WTC11 (cell line): ENCODE measurements around the gene USP34. TPM values are rescaled to one million over a fixed set of nuclear protein-coding genes. Genes with fewer than 3 reads are reported as not detected.

ENCODE experiments used
- ATAC-seq: fragments of 200-7000 bp; cut with Tn5 transposase; 2 replicates; pipeline ENCODE4 v1.10.0; 2021; ENCODE audit warnings: mild to moderate bottlenecking, moderate library complexity
- CTCF ChIA-PET: fragments of 300-600 bp; sonication (Branson Sonifier 250); formaldehyde crosslinking; loops from one replicate; lab custom pipeline; 2021; ENCODE audit warnings: antibody characterized with exemption; lab: Charles Lee
- POLR2A ChIA-PET: fragments of 350-600 bp; sonication (Branson Sonifier 250); formaldehyde crosslinking; loops from one replicate; lab custom pipeline; 2021; ENCODE audit warnings: antibody characterized with exemption; lab: Charles Lee
- DNase-seq: peaks from one replicate; pipeline ENCODE4 v3.0.0; 2021; ENCODE audit warnings: low spot score
- H3K27ac Mint-ChIP-seq: 2 replicates; pipeline ENCODE4 v1.8.0; 2021; ENCODE audit warnings: mixed read lengths
- H3K27me3 Mint-ChIP-seq: 2 replicates; pipeline ENCODE4 v1.8.0; 2021; ENCODE audit warnings: low read depth, mild to moderate bottlenecking, moderate library complexity, mixed read lengths
- H3K36me3 Mint-ChIP-seq: 2 replicates; pipeline ENCODE4 v1.8.0; 2021; ENCODE audit warnings: mixed read lengths
- H3K4me1 Mint-ChIP-seq: 2 replicates; pipeline ENCODE4 v1.8.0; 2022; ENCODE audit warnings: mixed read lengths
- H3K4me3 Mint-ChIP-seq: 2 replicates; pipeline ENCODE4 v1.8.0; 2021; ENCODE audit warnings: mild to moderate bottlenecking, moderate library complexity, mixed read lengths
- H3K9me3 Mint-ChIP-seq: 2 replicates; pipeline ENCODE4 v1.8.0; 2021; ENCODE audit warnings: mixed read lengths
- CREB1 ChIP-seq: sonication (generic); formaldehyde crosslinking; IDR thresholded peaks from 2 replicates; pipeline ENCODE4 v1.8.0; 2023; ENCODE audit warnings: mild to moderate bottlenecking, missing genetic modification reagents
- ELF4 ChIP-seq: sonication (generic); formaldehyde crosslinking; IDR thresholded peaks from 2 replicates; pipeline ENCODE4 v1.8.1; 2022; ENCODE audit warnings: low read depth, mild to moderate bottlenecking, moderate library complexity, missing genetic modification reagents
- EMX1 ChIP-seq: fragments of 250-450 bp; sonication (Bioruptor Pico); IDR thresholded peaks from 2 replicates; pipeline ENCODE4 v1.8.0; 2021; ENCODE audit warnings: mild to moderate bottlenecking
- GRHL2 ChIP-seq: fragments of 250-450 bp; sonication (Bioruptor Pico); IDR thresholded peaks from 2 replicates; pipeline ENCODE4 v1.8.0; 2022; ENCODE audit warnings: mild to moderate bottlenecking, moderate library complexity; ENCODE audit not compliant: insufficient replicate concordance, severe bottlenecking
- GTF2I ChIP-seq: fragments of 250-450 bp; sonication (Bioruptor Pico); conservative IDR thresholded peaks from 2 replicates; pipeline ENCODE4 v1.4.0; 2021; ENCODE audit warnings: mild to moderate bottlenecking
- JAZF1 ChIP-seq: fragments of 250-450 bp; sonication (Bioruptor Pico); IDR thresholded peaks from 2 replicates; pipeline ENCODE4 v1.9.0; 2021; ENCODE audit warnings: moderate library complexity, mild to moderate bottlenecking, inconsistent platforms
- NFYB ChIP-seq: sonication (generic); formaldehyde crosslinking; conservative IDR thresholded peaks from 2 replicates; pipeline ENCODE4 v1.8.0; 2022; ENCODE audit warnings: low read depth, missing genetic modification reagents
- NR1H2 ChIP-seq: sonication (generic); formaldehyde crosslinking; IDR thresholded peaks from 2 replicates; pipeline ENCODE4 v1.9.0; 2021; ENCODE audit warnings: mild to moderate bottlenecking, moderate library complexity, missing genetic modification reagents
- NR3C1 ChIP-seq: sonication (generic); formaldehyde crosslinking; conservative IDR thresholded peaks from 2 replicates; pipeline ENCODE4 v1.8.1; 2023; ENCODE audit warnings: low read depth, mild to moderate bottlenecking, missing genetic modification reagents
- PRRX2 ChIP-seq: fragments of 250-450 bp; sonication (Bioruptor Pico); IDR thresholded peaks from 2 replicates; pipeline ENCODE4 v1.8.0; 2021; ENCODE audit warnings: mild to moderate bottlenecking
- TCF7 ChIP-seq: sonication (generic); formaldehyde crosslinking; IDR thresholded peaks from 2 replicates; pipeline ENCODE4 v1.8.0; 2022; ENCODE audit warnings: mild to moderate bottlenecking, low read depth, missing genetic modification reagents, moderate library complexity
- ZNF263 ChIP-seq: sonication (generic); formaldehyde crosslinking; IDR thresholded peaks from 2 replicates; pipeline ENCODE4 v1.8.1; 2022; ENCODE audit warnings: low read depth, mild to moderate bottlenecking, moderate library complexity, missing genetic modification reagents
- ZNF425 ChIP-seq: fragments of 250-450 bp; sonication (Bioruptor Pico); conservative IDR thresholded peaks from 2 replicates; pipeline ENCODE4 v1.9.0; 2021; ENCODE audit warnings: mild to moderate bottlenecking
- ZNF532 ChIP-seq: fragments of 250-450 bp; sonication (Bioruptor Pico); IDR thresholded peaks from 2 replicates; pipeline ENCODE4 v1.9.0; 2021; ENCODE audit warnings: mild to moderate bottlenecking, borderline replicate concordance
- ZNF671 ChIP-seq: fragments of 250-450 bp; sonication (Bioruptor Pico); IDR thresholded peaks from 2 replicates; pipeline ENCODE4 v1.8.0; 2021; ENCODE audit warnings: mild to moderate bottlenecking
- total RNA-seq: library from RNA; stranded (reverse); gene quantifications from 3 replicates; pipeline ENCODE4 v1.2.3, GENCODE V29; 2021
- TF ChIP-seq, protein P1 (sequence below): sonication (generic); formaldehyde crosslinking; IDR thresholded peaks from 2 replicates; pipeline ENCODE4 v1.8.0; 2022; ENCODE audit warnings: missing genetic modification reagents
- TF ChIP-seq, protein P2 (sequence below): fragments of 250-450 bp; sonication (Bioruptor Pico); IDR thresholded peaks from 2 replicates; pipeline ENCODE4 v1.9.0; 2021; ENCODE audit warnings: mild to moderate bottlenecking
- TF ChIP-seq, protein P3 (sequence below): fragments of 250-450 bp; sonication (Bioruptor Pico); IDR thresholded peaks from 2 replicates; pipeline ENCODE4 v1.8.0; 2021; ENCODE audit warnings: mild to moderate bottlenecking
- TF ChIP-seq, protein P4 (sequence below): sonication (generic); formaldehyde crosslinking; IDR thresholded peaks from 2 replicates; pipeline ENCODE4 v1.8.1; 2023; ENCODE audit warnings: mild to moderate bottlenecking, missing genetic modification reagents
- TF ChIP-seq, protein P5 (sequence below): fragments of 200-600 bp; IDR thresholded peaks from 2 replicates; pipeline ENCODE4 v1.8.0; 2022; ENCODE audit warnings: antibody characterized with exemption

USP34 gene
- total RNA-seq, 1 experiment from 2014 or later, result 92.3 TPM

GRCh38 chr2:61499060-61499459 is 28.2 kb upstream of the USP34 start (continued):
- TF ChIP-seq ZNF532 (no peak), NR3C1 (CRISPR knock-in tag) (no peak), NFYB (no peak)
- TF ChIP-seq, all 79 proteins: peak for 0

DNA sequence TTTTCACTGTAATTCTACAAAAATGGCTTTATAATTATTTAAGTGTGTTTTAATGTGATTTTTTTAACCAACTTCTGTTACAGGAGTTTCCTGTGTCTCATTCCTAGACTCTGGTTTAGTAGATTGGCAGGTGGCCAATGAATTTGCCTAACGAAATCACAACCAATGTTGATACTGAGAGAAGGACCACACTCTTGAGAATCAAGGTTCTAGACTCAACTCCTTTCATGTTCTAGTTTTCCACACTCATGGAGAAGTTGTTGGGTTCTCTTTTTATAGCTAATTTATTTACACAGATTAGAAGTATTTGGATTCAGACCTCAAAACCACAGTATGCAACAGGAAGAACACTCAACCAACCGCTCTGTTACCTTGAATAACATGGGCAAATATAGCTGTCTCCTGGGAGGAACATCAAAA is 22.6 kb upstream of the USP34 start:
- no peaks in the 10 kb centered on the region for H3K4me1 Mint-ChIP-seq
- no peak for DNase-seq
- no peak overlapping the region for H3K27ac Mint-ChIP-seq
- no peaks in the 10 kb centered on the region for H3K27me3 Mint-ChIP-seq
- POLR2A ChIA-PET, result no interaction called here
- CTCF ChIA-PET, result no interaction called here
- H3K36me3 Mint-ChIP-seq, result peaks cover 87% of the 10 kb centered on the region
- no peak for ATAC-seq
- TF ChIP-seq, protein P1, sequence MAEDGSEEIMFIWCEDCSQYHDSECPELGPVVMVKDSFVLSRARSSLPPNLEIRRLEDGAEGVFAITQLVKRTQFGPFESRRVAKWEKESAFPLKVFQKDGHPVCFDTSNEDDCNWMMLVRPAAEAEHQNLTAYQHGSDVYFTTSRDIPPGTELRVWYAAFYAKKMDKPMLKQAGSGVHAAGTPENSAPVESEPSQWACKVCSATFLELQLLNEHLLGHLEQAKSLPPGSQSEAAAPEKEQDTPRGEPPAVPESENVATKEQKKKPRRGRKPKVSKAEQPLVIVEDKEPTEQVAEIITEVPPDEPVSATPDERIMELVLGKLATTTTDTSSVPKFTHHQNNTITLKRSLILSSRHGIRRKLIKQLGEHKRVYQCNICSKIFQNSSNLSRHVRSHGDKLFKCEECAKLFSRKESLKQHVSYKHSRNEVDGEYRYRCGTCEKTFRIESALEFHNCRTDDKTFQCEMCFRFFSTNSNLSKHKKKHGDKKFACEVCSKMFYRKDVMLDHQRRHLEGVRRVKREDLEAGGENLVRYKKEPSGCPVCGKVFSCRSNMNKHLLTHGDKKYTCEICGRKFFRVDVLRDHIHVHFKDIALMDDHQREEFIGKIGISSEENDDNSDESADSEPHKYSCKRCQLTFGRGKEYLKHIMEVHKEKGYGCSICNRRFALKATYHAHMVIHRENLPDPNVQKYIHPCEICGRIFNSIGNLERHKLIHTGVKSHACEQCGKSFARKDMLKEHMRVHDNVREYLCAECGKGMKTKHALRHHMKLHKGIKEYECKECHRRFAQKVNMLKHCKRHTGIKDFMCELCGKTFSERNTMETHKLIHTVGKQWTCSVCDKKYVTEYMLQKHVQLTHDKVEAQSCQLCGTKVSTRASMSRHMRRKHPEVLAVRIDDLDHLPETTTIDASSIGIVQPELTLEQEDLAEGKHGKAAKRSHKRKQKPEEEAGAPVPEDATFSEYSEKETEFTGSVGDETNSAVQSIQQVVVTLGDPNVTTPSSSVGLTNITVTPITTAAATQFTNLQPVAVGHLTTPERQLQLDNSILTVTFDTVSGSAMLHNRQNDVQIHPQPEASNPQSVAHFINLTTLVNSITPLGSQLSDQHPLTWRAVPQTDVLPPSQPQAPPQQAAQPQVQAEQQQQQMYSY (CRISPR knock-in tag), result no peak
- TF ChIP-seq EMX1 (no peak), ELF4 (no peak), CREB1 (CRISPR knock-in tag) (no peak)
- TF ChIP-seq, protein P2, sequence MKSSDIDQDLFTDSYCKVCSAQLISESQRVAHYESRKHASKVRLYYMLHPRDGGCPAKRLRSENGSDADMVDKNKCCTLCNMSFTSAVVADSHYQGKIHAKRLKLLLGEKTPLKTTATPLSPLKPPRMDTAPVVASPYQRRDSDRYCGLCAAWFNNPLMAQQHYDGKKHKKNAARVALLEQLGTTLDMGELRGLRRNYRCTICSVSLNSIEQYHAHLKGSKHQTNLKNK, result no peak
- TF ChIP-seq, all 79 proteins: peak for 0
- no peaks in the 10 kb centered on the region for H3K9me3 Mint-ChIP-seq
- H3K4me3 Mint-ChIP-seq, result no peak overlapping the region

GRCh38 chr2:61492476-61492875 is 21.6 kb upstream of the USP34 start:
- peaks cover 87% of the 10 kb centered on the region for H3K36me3 Mint-ChIP-seq
- ChIA-PET CTCF (no interaction called here), POLR2A (no interaction called here)
- DNase-seq, result no peak
- no peak for ATAC-seq
- H3K9me3 Mint-ChIP-seq, result no peaks in the 10 kb centered on the region
- no peak overlapping the region for H3K4me3 Mint-ChIP-seq
- H3K27me3 Mint-ChIP-seq, result no peaks in the 10 kb centered on the region
- H3K4me1 Mint-ChIP-seq, result no peaks in the 10 kb centered on the region
- H3K27ac Mint-ChIP-seq, result no peak overlapping the region
- TF ChIP-seq, protein P3, sequence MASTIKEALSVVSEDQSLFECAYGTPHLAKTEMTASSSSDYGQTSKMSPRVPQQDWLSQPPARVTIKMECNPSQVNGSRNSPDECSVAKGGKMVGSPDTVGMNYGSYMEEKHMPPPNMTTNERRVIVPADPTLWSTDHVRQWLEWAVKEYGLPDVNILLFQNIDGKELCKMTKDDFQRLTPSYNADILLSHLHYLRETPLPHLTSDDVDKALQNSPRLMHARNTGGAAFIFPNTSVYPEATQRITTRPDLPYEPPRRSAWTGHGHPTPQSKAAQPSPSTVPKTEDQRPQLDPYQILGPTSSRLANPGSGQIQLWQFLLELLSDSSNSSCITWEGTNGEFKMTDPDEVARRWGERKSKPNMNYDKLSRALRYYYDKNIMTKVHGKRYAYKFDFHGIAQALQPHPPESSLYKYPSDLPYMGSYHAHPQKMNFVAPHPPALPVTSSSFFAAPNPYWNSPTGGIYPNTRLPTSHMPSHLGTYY (CRISPR knock-in tag), result no peak
- TF ChIP-seq ZNF425 (no peak), ZNF263 (no peak), GRHL2 (CRISPR knock-in tag) (no peak), NR1H2 (CRISPR knock-in tag) (no peak), GTF2I (CRISPR knock-in tag) (no peak), TCF7 (no peak), PRRX2 (CRISPR knock-in tag) (no peak), JAZF1 (CRISPR knock-in tag) (no peak), NR3C1 (CRISPR knock-in tag) (no peak), ZNF671 (CRISPR knock-in tag) (no peak)
- TF ChIP-seq, protein P4, sequence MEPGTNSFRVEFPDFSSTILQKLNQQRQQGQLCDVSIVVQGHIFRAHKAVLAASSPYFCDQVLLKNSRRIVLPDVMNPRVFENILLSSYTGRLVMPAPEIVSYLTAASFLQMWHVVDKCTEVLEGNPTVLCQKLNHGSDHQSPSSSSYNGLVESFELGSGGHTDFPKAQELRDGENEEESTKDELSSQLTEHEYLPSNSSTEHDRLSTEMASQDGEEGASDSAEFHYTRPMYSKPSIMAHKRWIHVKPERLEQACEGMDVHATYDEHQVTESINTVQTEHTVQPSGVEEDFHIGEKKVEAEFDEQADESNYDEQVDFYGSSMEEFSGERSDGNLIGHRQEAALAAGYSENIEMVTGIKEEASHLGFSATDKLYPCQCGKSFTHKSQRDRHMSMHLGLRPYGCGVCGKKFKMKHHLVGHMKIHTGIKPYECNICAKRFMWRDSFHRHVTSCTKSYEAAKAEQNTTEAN (CRISPR knock-in tag), result no peak
- TF ChIP-seq, protein P5, sequence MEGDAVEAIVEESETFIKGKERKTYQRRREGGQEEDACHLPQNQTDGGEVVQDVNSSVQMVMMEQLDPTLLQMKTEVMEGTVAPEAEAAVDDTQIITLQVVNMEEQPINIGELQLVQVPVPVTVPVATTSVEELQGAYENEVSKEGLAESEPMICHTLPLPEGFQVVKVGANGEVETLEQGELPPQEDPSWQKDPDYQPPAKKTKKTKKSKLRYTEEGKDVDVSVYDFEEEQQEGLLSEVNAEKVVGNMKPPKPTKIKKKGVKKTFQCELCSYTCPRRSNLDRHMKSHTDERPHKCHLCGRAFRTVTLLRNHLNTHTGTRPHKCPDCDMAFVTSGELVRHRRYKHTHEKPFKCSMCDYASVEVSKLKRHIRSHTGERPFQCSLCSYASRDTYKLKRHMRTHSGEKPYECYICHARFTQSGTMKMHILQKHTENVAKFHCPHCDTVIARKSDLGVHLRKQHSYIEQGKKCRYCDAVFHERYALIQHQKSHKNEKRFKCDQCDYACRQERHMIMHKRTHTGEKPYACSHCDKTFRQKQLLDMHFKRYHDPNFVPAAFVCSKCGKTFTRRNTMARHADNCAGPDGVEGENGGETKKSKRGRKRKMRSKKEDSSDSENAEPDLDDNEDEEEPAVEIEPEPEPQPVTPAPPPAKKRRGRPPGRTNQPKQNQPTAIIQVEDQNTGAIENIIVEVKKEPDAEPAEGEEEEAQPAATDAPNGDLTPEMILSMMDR, result no peak
